GM13977 (cell line): ENCODE results near the gene NPL.

Experiments used
- DNase-seq: peaks from one replicate; pipeline ENCODE4 v3.0.0; 2012; ENCODE audit warnings: low spot score
- CTCF ChIP-seq: IDR thresholded peaks from 2 replicates; pipeline ENCODE4 v1.5.1; 2012; ENCODE audit warnings: mild to moderate bottlenecking, control low read depth; ENCODE audit not compliant: insufficient read depth; ENCODE audit errors: extremely low read depth, missing control alignments
- in situ Hi-C: fragments of 300-500 bp; cut with MboI; formaldehyde crosslinking; loops from one replicate; pipeline ENCODE4 v1.12.0; 2022; ENCODE audit warnings: low sequenced_read_pairs, low pct_unique_long_range_greater_than_20kb, mixed read lengths, inconsistent platforms; ENCODE audit not compliant: unreplicated experiment

NPL gene

DNA sequence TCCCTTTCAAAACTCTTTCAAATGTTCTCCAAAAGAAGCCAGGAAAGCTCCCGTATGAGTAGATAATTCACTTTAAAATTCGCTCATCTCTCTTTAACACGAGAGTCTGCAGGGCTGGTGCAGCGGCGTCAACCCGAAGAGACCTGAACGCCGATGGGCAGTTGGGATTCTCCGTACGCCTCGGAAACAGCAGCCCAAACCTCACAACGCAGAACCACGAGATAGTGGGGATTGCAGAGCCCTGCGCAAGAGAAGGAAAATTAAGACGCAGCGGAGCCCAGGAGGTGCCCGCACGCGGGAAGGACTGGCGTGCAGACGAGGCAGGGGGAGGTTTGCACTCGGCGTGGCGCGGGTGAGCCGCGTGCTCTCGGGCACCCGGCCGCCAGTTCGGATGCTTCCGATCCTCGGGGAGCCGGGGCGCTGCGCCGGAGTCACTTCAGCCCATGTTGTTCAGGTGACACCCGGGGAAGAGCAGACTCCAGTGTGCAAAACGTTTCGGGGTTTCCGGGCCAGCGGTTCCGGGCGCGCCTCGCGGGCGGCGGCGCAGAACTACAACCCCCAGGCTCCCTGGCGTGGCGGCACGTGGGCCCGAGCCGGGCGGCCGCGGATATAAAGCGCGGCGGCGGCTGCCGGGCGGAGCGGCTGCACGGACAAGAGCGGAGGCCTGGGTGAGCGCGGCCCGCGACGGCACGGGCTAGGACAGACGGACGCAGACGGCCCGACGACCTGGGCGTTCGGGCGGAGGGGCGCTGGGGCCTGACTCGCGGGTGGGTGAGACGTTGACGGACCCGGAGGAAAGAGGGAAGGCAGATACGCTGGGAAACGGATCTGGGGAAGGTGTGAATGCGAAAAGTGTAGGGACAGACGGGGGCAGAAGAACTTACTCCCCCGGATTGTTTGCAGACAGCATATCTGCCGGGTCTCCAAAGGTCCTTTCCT lies at the start of gene NPL:
TSS of gene NPL (plus strand) at position 636 of the 939 bp plus-strand sequence. CDS start 4,599 bp downstream, outside the sequence.
- DNase-seq: peak; percentile 90
- in situ Hi-C loops: loop anchor here (5.0 to 10.0 kb wide), 2 partner anchors 192 to 345 kb away; no protein-coding TSS in a partner anchor
- no peak for TF ChIP-seq CTCF

GRCh38 chr1:182740120-182740519 lies 49.5 kb upstream of the NPL start:
- no peak for TF ChIP-seq CTCF
- in situ Hi-C loops: no loop called here
- DNase-seq: no peak

DNA sequence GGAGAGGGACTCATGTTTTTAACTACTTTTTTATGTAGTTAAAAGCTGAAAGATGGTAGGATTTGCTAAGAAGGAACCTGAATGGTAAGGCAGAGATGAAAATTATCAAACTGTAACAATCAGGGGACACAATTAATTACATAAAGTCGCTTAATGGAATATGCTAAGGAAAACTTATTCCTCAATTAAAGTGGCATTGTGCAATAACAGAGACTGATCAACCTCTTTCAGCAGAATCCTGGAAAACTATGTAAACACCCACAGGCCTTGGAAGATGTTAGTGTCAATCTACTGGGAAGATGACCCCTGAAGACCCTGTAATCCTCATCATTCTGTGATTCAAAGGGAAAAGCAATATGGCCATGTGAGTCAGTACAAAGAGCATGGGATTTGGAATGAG lies 46.8 kb upstream of the NPL start:
- no peak for DNase-seq
- in situ Hi-C loops: no loop called here
- no peak for TF ChIP-seq CTCF

GRCh38 chr1:182752077-182752988 lies 37.2 kb upstream of the NPL start:
- TF ChIP-seq CTCF: no peak
- DNase-seq: no peak
- in situ Hi-C loops: no loop called here

- DNase-seq: no peak
- TF ChIP-seq CTCF: no peak
- in situ Hi-C loops: no loop called here
Measured at GRCh38 chr1:182754087-182754486, 35.5 kb upstream of the NPL start.

DNA sequence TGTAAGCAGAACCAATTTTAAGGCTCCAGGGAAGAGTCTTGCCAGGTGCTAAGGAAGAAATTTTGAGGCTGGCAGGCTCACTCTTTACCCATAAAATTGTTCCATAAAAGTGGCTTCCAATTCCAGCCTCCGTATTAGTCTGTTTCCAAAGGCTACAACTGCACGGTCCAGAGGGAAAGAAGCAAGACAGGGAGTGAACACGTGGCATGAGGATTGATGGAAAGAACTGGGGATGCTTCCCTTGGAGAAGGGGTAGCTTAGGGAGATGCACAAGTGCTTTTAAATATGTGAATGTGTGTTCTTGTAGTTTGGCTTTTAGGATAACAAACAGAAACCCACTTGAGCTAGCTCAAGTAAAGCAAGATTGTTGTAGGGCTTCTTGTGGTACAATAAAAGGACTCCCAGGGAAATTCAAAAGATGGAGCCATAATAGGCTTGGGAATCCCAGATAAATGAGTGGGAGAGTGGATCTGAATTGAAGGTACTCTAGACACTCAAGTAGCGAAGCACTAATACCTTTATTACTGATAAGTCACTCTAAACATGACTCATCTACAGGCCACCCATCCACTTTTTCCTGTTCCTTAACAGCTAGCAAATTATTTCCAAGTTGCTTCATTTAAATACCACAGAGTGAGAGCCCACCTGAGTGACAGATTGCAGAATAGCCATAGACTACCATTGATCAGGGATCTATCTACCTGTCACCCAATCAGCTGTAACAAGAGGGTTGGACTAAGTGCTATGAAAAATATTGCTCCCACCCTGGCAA lies 34.8 kb upstream of the NPL start:
- TF ChIP-seq CTCF: no peak
- in situ Hi-C loops: no loop called here
- no peak for DNase-seq
